Cardiac muscle cell (in vitro differentiated cells and primary cell): ENCODE results near the gene CASP9. TPM values are rescaled to one million over a fixed set of nuclear protein-coding genes. Genes with fewer than 3 reads are reported as not detected.

Source experiments
- DNase-seq, 2 donors: peaks; one replicate each; pipeline versions ENCODE4 v3.0.0 to v3.0.0-alpha.2; 2010 to 2017; ENCODE audit warnings: low read depth in 1 of 2, low spot score in 1 of 2
- H3K27ac ChIP-seq: fragments of 200-600 bp; sonication (generic); 2 replicates; pipeline ENCODE4 v1.5.1; 2016
- H3K27me3 ChIP-seq: fragments of 200-600 bp; sonication (generic); 2 replicates; pipeline ENCODE4 v1.6.0; 2016; ENCODE audit warnings: control low read depth
- H3K36me3 ChIP-seq: fragments of 200-600 bp; sonication (generic); 2 replicates; pipeline ENCODE4 v1.5.1; 2016; ENCODE audit warnings: control low read depth
- H3K4me1 ChIP-seq: fragments of 200-600 bp; sonication (generic); 2 replicates; pipeline ENCODE4 v1.8.1; 2017; ENCODE audit warnings: low read depth, mild to moderate bottlenecking, mixed run types
- H3K4me3 ChIP-seq: fragments of 200-600 bp; sonication (generic); 2 replicates; pipeline ENCODE4 v1.5.1; 2016; ENCODE audit warnings: mild to moderate bottlenecking
- H3K9me3 ChIP-seq: fragments of 200-600 bp; sonication (generic); 2 replicates; pipeline ENCODE4 v1.5.1; 2017; ENCODE audit warnings: low read depth, mild to moderate bottlenecking, control low read depth
- polyA plus RNA-seq: library from polyadenylated mRNA; unstranded; fragments of >200 nt; fragmentation: Nextera tagmentation; extraction: Ambion mirVana; gene quantifications from 2 replicates; pipeline ENCODE4 v1.2.1, GENCODE V29; 2016
- total RNA-seq: library from RNA; depleted of rRNA; stranded (reverse); fragments of >200 nt; gene quantifications from 2 replicates; pipeline ENCODE4 v1.2.3, GENCODE V29; 2016
- TF ChIP-seq, protein P1 (sequence below): IDR thresholded peaks from 2 replicates; pipeline ENCODE4 v1.5.1; 2012; ENCODE audit warnings: low read depth, mild to moderate bottlenecking, low read length

CASP9 gene
- total and polyA plus RNA-seq, 2 experiments from 2014 or later: 44.7 to 96.1 TPM

- Histone ChIP-seq H3K27me3 (no peaks in the 10 kb centered on the region), H3K9me3 (no peaks in the 10 kb centered on the region), H3K4me1 (no peaks in the 10 kb centered on the region), H3K4me3 (no peak overlapping the region), H3K27ac (no peak overlapping the region), H3K36me3 (peaks cover 43% of the 10 kb centered on the region)
- TF ChIP-seq, protein P1, sequence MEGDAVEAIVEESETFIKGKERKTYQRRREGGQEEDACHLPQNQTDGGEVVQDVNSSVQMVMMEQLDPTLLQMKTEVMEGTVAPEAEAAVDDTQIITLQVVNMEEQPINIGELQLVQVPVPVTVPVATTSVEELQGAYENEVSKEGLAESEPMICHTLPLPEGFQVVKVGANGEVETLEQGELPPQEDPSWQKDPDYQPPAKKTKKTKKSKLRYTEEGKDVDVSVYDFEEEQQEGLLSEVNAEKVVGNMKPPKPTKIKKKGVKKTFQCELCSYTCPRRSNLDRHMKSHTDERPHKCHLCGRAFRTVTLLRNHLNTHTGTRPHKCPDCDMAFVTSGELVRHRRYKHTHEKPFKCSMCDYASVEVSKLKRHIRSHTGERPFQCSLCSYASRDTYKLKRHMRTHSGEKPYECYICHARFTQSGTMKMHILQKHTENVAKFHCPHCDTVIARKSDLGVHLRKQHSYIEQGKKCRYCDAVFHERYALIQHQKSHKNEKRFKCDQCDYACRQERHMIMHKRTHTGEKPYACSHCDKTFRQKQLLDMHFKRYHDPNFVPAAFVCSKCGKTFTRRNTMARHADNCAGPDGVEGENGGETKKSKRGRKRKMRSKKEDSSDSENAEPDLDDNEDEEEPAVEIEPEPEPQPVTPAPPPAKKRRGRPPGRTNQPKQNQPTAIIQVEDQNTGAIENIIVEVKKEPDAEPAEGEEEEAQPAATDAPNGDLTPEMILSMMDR: no peak
- DNase-seq: no peak
These were observed 22.6 kb upstream of the CASP9 start for GRCh38 chr1:15546641-15547040.

GRCh38 chr1:15543589-15544568 lies 19.9 kb upstream of the CASP9 start:
- H3K36me3 ChIP-seq: peaks cover 51% of the 10 kb centered on the region
- no peaks in the 10 kb centered on the region for H3K27me3 ChIP-seq
- H3K4me1 ChIP-seq: no peaks in the 10 kb centered on the region
- peak in 1 of 2 donors; percentile 92 for DNase-seq
- TF ChIP-seq, protein P1: no peak
- H3K9me3 ChIP-seq: no peaks in the 10 kb centered on the region
- H3K4me3 ChIP-seq: no peak overlapping the region
- H3K27ac ChIP-seq: peak overlapping the region; percentile 51

DNA sequence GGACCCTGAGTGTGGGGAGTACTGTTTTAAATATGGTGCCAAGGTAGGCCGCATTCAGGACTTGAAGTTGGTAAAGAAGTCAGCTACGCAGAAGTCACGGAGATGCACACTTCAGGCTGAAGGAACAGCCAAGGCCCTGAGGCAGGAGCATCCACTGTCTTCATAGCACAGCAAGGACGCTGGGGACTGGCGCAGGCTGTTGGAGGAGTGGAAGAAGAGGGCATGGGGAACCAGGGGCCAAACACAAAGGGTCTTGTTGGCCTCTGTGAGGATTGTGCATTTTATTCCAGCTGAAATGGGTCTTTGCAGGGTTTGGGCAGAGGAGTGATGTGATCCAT lies 19.2 kb upstream of the CASP9 start:
- Histone ChIP-seq H3K4me1 (no peaks in the 10 kb centered on the region), H3K27me3 (no peaks in the 10 kb centered on the region), H3K36me3 (peaks cover 50% of the 10 kb centered on the region), H3K4me3 (no peak overlapping the region), H3K27ac (peak overlapping the region; percentile 51), H3K9me3 (no peaks in the 10 kb centered on the region)
- TF ChIP-seq, protein P1: no peak
- no peak for DNase-seq

GRCh38 chr1:15542388-15543250 lies 18.6 kb upstream of the CASP9 start:
- Histone ChIP-seq H3K4me1 (no peaks in the 10 kb centered on the region), H3K27me3 (no peaks in the 10 kb centered on the region), H3K36me3 (peaks cover 46% of the 10 kb centered on the region), H3K4me3 (no peak overlapping the region), H3K27ac (no peak overlapping the region), H3K9me3 (no peaks in the 10 kb centered on the region)
- TF ChIP-seq, protein P1: no peak
- DNase-seq: no peak

GRCh38 chr1:15541231-15541792 lies 17.3 kb upstream of the CASP9 start:
- TF ChIP-seq, protein P1: no peak
- H3K36me3 ChIP-seq: peaks cover 52% of the 10 kb centered on the region
- DNase-seq: no peak
- H3K9me3 ChIP-seq: no peaks in the 10 kb centered on the region
- H3K4me3 ChIP-seq: no peak overlapping the region
- H3K4me1 ChIP-seq: no peaks in the 10 kb centered on the region
- no peaks in the 10 kb centered on the region for H3K27me3 ChIP-seq
- no peak overlapping the region for H3K27ac ChIP-seq
